ENCODE data around the gene LMBR1L. TPM values are rescaled to one million over a fixed set of nuclear protein-coding genes. Genes with fewer than 3 reads are reported as not detected.

Gene LMBR1L
- total and polyA plus RNA-seq, 2 of the 13 experiments (the other 11 are each of a cell fraction or from before 2014, with no cell fraction given): 12.2 to 65.9 TPM

- WGBS (ENCODE audit: low lambda C conversion rate): 0% methylated on average over 1 of the region's 5 CpGs
- in situ Hi-C loops (cut with HindIII; ENCODE audit: extremely low pct_ligation_motif_present, low pct_unique_long_range_greater_than_20kb) (no loop called here), intact Hi-C loops (cut with micrococcal nuclease; ENCODE audit: unreplicated experiment) (no loop called here)
- peaks cover 60% of the 10 kb centered on the region for H3K79me2 ChIP-seq (ENCODE audit: insufficient read depth, low read length)
- ATAC-seq (no peak), FAIRE-seq (no peak), DNase-seq (ENCODE audit: low spot score) (no peak)
- H3K4me3 ChIP-seq (replicated peaks in 1 of 3; ENCODE audit: insufficient read depth in 1 of 3, low read depth in 2 of 3, low read length in 3 of 3): peak overlapping the region; percentile 95 to 100 (median 98)
- BruUV-seq (replicated peaks): no TSS peak
- 0 out of 2 replicates have a peak, but pooled peaks have one; percentile 12 for TF ChIP-seq ZNF788 (CRISPR knock-in tag; IDR thresholded peaks at IDR 0.05; ENCODE audit: borderline replicate concordance)
- TF ChIP-seq ZMAT3 (CRISPR knock-in tag; conservative IDR thresholded peaks at IDR 0.05): 0 out of 2 replicates have a peak, but pooled peaks have one; percentile 25
- no peak for TF ChIP-seq ZNF280B (CRISPR knock-in tag; IDR thresholded peaks at IDR 0.05; ENCODE audit: borderline replicate concordance)
- no peak for TF ChIP-seq ZNF737 (CRISPR knock-in tag; IDR thresholded peaks at IDR 0.05; ENCODE audit: borderline replicate concordance)
- TF ChIP-seq ZNF121 (CRISPR knock-in tag; IDR thresholded peaks at IDR 0.05): no peak
- H3K27ac ChIP-seq (ENCODE audit: extremely low read length, insufficient read depth, low read length): peak overlapping the region; percentile 94
- no peaks in the 10 kb centered on the region for H3K9me3 ChIP-seq (ENCODE audit: low read length)
- ChIA-PET CTCF (ENCODE audit: low intra/inter-chr PET ratio, low total read pairs) (no interaction called here), POLR2A (interaction anchor here (0.7 to 1.7 kb wide), 4 partner anchors 11 to 206 kb away, joined by 3 to 6 read pairs (median 4); partner anchors contain the start of genes RHEBL1, TUBA1B and TUBA1C)
- peak overlapping the region; percentile 98 for H3K4me2 ChIP-seq (ENCODE audit: low read depth, low read length)
- H4K20me1 ChIP-seq (ENCODE audit: insufficient read depth, low read length): peaks cover 56% of the 10 kb centered on the region
- no peak overlapping the region for H2AFZ ChIP-seq (ENCODE audit: low read length)
- no peaks in the 10 kb centered on the region; a peak in 1 of 5 replicates for H3K27me3 ChIP-seq (ENCODE audit: control insufficient read depth in 1 of 2, insufficient read depth in 2 of 2, low read length in 2 of 2)
- peak overlapping the region; percentile 98 for H3K9ac ChIP-seq (ENCODE audit: insufficient read depth, low read depth, low read length)
- H3K4me1 ChIP-seq (ENCODE audit: insufficient read depth, low read length): peaks cover 50% of the 10 kb centered on the region
- peaks cover 12 to 24% of the 10 kb centered on the region in 2 experiments for H3K36me3 ChIP-seq (replicated peaks in 1 of 2; ENCODE audit: control insufficient read depth in 1 of 2, insufficient read depth in 2 of 2, low read length in 2 of 2)
These were observed 52.1 kb downstream of the LMBR1L start for GRCh38 chr12:49058366-49059044.
